NCI-H774 (cell line): ENCODE data around the gene PLAC8.
"Not testable (repeated sequence)": the region's sequence is repeated elsewhere in the genome, so short reads cannot be mapped to it uniquely, and the experiment has no call there.

Experiments used
- DNase-seq: peaks from one replicate; lab custom pipeline; 2025; lab: John Stamatoyannopoulos, UW

PLAC8 gene

DNA sequence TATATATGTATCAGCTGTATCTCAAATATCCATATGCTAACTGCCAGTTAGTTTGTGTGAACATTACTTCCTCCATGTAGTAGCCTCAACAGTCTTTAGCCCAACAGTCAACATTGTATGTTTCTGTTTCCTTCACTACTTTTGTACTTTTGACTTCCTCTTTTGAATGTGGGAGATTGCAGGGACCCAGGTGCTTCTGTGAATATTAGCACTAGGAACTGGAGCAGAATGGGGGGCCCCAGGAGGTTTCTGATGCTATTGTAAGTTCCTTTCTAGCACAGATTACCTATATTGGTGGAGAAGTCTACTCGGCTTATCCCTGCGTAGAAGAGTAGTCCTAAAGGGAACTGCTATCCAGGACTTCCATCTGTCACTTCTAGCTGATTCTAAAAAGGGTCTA lies 2.3 kb downstream of the PLAC8 start:
- no peak for DNase-seq

DNA sequence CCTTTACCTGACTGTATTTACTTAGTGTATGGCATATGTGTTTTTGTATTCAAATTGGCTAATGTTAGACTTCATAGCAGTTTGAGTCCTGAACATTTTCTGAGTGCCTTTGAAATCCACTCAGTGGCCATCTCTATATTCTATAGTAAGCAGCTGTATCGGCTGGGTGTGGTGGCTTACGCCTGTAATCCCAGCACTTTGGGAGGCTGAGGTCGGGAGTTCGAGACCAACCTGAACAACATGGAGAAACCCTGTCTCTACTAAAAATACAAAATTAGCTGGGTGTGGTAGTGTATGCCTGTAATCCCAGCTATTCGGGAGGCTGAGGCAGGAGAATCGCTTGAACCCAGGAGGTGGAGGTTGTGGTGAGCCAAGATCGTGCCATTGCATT lies 2.8 kb downstream of the PLAC8 start:
- DNase-seq, result not testable (repeated sequence)

DNA sequence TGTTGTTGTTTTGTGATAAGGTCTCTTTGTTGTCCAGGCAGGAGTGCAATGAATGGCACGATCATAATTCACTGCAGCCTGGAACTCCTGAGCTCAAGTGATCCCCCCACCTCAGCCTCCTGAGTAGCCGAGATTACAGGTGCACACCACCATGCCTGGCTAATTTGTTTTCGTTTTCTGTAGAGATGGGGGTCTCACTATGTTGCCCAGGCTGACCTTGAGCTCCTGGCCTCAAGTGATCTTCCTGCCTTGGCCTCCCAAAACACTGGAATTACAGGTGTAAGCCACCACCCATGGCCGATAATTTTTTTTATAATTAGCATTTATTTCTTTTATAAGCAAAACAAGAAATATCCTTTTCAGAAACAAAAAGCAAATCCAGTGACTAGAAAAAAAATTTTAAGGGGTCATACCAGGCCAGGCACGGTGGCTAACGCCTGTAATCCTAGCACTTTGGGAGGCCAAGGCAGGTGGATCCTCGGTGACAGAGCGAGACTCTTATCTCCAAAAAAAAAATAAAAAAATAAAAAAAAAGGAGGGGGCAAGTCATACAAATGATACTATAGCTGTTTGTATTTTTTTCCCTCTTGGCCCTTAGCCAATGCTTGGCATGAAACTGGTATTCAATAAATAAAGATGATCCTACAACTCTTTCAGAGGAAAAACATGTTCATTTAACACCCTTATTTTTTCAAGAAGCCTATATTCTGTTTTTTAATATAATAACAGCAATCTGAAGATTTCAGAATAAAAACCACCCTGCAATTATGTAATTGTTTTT lies 3.4 kb downstream of the PLAC8 start:
- DNase-seq, result no peak

DNA sequence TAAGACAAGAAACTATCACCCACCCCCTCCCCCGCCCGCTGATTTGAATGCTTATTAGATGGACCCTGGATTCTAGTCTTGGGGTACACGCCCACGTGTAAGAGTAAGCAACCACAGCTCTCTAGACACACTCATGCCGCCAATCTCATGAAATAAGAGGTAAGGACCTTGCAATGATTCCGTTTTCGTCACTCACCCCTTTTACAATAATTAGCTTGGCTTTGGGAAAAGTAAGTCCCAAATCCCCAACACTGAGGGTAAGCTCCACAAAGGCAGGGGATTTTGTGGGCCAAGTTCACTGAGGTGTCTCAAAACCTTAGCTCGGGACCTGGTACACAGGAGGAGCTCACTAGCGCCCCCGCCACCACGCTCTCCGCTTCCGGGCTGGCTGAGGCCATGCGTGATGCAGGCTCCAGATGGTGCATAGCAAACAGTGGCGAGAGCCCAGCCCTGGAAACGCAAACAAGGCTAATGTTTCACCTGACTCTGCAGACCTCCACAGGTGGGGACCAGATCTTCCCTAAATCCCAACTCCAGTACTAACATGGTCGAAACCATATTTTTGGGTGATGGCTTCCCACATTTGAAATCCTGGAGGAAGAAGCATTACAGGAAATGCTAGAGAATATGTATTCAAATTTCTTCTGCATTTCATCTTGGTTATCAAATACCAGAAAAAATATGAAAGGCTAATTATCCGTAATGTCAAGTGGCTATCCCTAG lies 4.1 kb downstream of the PLAC8 start:
- peak; percentile 81 for DNase-seq

DNA sequence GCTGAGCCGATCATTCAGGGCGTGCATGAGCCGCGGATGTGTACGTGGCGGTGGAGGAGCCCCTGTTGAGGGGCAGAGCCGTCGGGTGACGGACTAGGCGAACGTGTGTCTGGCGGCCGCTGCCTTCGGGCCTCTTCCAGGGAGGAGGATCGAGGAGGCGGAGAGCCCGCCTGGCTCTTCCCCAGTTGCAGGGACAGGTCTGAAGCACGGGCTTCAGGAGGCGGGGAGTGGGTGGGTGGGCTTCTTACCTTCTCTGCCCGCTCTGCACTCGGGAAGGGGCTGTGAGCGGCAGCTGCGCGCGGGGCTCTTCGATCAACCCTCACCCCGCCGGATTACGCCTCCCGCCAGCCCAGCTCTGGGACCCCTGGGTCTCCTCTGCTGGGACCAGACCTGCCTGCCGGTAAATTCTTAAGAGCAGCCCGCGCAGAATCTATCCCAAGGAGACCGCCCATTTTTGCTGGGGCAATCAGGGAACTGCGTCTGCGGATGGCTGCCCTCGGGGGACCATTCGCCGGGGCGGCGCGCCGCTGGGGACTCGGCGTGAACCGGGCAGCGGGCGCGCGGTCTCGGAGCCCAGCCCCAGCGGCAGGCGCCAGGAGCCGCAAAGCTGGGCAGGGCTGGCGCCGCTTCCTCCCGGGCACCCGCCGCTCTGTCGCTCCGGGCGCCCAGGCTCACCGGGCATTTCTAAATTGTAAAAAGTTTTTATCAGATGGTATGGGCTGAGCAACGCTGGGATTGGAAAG lies 4.9 kb downstream of the PLAC8 start:
- DNase-seq, result no peak

DNA sequence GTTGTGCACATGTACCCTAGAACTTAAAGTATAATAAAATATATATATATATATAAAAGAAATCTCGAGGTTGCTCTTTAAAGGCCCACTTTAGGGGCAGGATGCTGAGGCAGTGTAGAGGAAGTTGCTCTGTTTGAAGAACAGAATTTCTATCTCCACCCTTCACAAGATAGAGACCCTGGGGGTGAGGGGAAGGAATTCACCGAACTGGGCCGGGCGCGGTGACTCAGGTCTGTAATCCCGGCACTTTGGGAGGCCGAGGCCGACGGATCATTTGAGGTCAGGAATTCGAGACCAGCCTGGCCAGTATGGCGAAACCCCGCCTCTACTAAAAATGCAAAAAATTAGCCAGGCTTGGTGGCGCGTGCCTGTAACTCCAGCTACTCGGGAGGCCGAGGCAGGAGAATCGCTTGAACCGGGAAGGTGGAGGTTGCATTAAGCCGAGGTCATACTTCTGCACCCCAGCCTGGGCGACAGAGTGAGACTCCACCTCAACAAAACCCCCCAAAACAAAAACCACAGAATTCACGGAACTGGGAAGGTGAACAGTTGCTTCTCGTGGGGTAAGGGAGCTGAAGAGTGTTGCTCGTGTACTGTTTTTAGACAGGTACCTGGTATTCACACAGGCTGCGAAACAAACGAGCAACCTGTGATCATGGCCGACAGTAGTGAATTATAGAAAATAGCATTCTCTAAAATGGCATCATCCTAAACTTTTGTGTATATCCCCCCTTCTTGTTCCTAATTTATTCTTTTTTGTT lies 6.2 kb downstream of the PLAC8 start:
- DNase-seq, result no peak

DNA sequence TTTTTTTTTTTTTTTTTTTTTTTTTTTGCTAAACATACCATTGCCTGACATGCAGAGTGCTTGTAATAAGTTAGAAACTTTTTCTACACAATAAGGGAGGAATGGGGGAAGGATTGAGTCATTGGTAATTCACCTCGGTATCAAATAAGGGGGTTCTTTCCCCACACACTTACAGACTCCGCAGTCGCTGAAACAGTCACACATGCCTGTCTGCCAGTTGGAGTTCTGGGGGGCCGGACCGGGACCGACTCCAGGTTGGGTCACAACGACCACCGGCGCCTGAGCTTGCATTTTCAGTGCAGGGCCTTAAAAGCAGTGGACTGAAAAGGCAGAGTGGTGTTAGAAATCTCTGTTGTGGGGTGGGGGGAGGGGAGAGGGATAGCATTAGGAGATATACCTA lies 6.9 kb downstream of the PLAC8 start:
- DNase-seq, result no peak

DNA sequence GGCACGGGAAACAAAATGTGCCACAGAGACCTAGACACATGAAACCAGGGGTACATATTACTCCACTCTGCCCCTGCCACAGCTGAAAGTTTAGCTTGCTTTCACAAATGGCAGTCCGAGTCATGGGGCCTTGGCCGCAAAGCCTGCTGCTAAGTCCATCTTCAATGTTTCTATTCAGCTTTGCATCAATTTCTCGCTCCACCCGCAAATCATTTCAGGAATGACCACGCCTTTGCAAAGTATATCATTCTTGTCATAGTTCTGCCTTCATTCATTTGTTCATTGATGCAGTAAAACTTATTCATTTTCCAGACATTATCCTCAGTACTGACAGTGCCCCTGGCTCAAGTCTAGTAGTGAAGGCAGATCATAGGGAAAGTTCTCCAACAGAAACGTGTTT lies 9.5 kb downstream of the PLAC8 start:
- no peak for DNase-seq

DNA sequence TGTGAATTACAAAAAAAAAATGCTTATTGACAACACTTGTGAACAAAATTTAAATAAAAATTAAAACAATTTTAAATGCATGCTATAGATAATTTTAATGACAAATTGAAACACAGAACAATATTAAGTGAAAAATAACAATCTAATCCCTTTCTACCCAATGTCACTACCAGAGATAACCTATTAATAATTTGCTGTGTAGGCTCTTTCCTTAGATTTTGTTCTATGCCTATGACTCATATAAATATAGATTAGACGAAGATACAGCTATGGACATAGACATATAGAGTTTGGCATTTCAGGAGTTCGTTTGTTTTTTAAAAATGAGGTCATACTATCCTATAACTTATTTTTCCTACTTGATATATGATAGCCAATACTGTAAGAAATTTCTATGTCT lies 18.1 kb downstream of the PLAC8 start:
- DNase-seq, result no peak

DNA sequence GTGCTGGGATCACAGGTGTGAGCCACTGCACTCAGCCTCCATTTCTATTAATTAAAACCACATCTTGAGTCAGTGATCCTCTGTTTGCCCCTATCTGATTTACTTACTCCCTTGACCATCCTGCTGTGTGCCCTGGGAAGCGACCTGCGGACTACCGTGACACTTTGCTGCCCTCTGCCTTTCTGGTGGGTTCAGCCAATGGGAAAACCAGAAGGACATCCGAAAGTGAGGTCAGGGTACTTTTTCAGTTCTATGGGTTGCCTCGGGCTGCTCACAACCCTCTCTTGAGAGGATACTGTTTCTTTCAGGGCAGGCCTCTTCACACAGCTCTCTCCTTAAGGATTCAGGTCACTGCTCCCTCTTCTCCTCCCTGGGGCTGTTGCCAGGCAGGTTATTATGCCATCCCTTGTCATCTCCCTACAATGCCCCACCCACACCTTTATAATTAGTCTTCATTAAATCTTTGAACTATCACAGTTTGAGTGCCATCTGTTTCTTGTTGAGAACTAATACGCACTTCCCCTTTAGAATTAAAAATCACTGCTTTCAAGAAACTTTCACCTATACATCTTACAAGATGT lies 21.4 kb downstream of the PLAC8 start:
- no peak for DNase-seq

DNA sequence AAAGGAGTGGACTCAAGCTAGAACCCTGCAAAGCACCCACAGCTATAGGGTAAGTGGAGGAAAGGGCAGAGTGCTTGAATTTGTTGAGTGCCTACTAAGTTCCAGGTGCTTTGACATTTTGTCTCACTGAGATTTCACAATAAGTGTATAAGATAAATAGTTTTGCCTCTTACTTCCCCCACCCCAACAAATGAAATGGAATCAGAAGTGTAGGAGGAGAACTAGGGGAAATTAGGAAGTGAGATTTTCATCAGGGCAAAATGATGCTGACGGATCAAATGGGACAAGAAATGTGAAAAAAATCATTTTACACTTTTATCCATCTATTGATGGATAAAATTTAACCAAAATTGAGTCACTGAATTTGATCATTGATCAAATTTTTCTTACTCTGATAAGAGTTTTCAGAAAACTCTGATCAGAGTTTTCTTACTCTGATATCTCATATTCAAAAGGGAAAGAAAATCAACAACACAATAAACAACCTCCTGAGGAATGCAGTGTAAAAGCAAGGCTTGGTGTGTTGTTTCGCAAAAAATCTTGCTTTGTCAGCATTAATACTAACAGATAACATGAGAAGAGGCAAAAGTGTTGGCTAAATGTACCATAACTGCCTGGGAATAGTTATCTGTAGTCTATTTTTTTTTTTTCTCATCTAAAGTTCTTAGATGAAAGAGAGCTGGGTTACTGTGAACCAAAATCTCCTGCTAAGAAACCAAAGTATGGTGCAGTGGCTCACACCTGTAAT lies 24.9 kb downstream of the PLAC8 start:
- no peak for DNase-seq

DNA sequence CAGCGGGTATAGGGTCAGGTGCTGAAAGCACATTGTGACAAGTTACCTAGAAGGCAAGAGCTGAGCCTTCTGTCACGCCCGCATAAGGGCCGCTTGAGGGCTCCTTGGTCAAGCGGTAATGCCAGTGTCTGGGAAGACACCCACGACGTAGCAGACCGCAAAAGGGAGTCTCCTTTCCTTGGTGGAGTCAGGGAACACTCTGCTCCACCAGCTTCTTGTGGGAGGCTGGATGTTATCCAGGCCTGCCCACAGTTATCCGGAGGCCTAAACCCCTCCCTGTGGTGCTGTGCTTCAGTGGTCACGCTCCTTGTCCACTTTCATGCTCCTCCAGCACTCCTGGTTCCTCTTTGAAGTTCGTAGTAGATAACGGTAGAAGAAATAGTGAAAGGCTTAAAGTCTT lies 29.6 kb downstream of the PLAC8 start:
- not testable (repeated sequence) for DNase-seq

DNA sequence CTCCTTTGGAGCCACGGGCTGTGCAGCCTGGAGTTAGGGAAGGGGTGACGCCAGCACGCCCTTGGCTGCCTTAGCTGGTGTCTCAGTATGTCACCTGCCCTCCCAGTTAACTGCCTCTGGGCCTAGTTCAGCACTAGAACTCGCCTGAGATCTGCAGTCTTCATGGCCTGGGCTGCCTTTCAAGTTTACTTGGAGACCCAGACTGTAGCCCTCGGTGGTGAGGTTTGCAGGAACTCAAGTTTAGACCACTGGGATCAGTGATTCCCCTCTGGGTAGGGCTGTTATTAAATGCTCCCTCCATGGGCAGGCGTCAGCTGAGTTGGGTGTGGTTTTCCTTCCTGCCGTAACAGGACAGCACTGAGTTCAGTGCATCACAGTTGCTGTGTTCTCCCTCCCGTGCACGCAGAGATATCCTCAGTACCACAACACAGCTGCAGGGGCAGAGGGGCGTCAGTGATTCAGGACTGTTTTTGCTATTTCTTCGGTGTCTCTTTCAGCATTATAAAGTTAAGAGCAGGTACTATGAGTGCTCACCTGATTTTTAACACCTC lies 30.5 kb downstream of the PLAC8 start:
- no peak for DNase-seq

DNA sequence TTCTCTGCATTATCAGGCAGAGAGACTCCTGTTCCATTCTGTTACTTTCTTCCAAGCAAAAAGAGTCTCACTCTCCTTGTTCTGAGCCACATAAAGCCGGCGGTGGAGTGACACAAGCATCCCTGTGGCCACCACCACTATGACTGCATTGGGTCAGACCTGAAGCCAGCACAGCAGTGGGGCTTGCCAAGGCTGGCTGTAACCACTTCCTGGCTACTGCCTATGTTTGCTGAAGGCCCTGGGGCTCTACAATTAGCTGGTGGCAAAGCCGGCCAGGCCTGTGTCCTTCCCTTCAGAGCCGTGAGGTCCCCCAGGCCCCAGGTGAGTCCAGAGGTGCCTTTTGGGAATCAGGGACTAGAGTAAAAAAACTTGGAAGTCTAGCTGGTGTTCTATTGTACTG lies 31.8 kb downstream of the PLAC8 start:
- no peak for DNase-seq

DNA sequence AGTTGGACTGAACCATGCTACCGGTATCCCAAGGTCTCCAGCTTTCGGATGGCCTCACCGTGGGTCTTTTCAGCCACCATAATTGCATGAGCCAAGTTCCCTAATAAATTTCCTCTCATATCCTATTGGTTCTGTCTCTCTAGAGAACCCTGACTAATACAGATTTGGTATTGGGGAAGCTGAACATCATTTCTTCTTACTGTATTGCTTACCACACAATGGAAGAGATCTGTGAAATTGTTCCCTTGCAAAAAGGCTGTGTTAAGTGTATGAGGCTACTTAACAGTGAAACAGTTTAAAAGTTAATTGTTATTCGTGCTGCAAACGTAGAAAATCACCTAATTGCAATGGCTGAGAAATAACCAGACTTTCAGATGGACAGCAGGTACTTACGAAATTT lies 34.0 kb downstream of the PLAC8 start:
- DNase-seq, result no peak

DNA sequence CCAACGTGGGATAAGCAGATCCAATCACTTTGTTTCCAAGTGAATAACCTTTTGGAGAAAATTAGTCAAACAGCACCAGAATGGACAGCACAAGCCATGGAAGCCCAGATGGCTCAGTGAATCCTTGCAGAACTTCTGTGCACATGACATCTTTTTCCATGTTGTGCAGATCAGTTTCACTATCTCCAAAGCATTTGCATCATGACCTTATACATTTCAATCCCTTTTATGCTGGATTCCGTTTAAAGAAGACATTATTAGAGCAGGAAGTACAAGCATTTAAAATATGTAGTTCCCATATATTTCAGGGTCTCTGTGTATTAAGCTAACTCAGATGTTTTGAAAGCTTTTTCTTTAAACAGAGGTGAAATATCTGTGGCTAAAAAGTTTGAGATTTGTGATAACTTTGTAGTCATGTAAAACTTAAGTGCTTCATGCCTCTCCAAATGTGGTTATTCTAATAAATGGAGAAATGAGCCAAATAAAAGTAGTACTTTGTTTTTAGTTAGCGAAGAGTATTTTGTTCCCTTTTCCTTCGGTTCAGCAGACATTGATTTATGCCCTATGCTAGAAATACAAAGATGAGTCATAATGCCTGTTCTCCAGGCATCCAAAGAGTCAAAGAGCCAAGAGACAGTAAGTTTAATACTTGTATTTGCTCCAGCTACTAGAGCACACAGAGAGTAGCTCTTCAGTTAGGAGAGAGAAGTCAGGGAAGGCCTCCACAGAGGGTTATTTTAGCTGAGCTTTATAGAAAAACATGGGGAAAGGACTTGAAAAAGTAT lies 39.0 kb downstream of the PLAC8 start:
- DNase-seq, result no peak

DNA sequence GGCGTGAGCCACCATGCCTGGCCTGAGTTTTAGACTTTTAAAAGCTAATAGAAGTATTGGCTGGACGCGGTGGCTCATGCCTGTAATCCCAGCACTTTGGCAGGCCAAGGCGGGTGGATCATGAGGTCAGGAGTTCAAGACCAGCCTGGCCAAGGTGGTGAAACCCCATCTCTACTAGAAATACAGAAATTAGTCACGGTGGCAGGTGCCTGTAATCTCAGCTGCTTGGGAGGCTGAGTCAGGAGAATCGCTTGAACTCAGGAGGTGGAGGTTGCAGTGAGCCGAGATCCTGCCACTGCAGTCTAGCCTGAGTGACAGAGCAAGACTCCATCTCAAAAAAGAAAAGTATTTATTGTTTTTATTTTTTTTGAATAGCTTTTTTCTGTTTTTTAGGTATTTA lies 39.7 kb downstream of the PLAC8 start:
- not testable (repeated sequence) for DNase-seq

DNA sequence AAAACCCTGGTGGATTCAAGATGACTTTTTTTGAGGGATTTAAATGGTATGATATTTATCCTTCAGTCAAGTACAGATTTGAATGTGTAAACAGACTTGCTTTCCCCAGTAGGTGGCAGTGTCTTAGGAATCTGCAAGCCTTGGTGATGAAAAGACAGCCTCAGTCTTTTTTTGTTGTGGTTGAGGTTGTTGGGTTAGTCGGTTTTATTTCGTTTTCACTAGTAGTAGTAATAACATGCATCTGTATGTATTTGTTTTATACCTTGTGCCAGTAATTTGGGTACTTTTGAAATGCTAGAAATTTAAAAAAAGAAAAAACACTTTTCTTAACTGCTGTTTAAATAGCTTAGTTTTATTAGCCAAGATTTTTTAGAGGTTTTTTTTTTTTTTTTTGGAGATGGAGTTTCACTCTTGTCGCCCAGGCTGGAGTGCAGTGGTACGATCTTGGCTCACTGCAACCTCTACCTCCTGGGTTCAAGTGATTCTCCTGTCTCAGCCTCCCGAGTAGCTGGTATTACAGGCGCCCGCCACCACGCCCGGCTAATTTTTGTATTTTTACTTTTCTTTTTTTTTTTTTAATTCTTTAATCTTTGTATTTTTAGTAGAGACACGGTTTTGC lies 40.3 kb downstream of the PLAC8 start:
- no peak for DNase-seq

DNA sequence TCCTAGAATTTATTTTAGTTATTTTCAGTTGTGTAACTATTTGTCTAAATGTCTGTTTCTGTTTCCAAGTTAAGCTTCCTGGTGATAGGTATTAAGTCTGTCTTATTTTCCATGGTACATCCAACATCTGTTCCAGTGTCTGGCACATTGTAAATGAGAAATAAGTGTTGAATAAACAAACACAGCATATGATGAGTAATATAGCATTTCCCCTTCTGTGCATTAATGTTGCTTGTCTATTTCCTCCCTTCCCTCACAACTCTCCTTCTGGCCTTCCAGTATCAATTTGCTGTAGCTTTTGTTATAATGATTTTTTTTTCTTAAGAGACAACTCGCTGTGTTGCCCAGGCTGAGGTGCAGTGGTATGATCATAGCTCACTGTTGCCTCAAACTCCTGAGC lies 43.4 kb downstream of the PLAC8 start:
- no peak for DNase-seq
